Measurements from ENCODE around the gene NSMF. TPM values are rescaled to one million over a fixed set of nuclear protein-coding genes. Genes with fewer than 3 reads are reported as not detected.
A peak's percentile ranks its signal among the peaks of the same experiment; 100 is the strongest.

Gene NSMF
- total and polyA plus RNA-seq, 10 of the 15 experiments (the other 5 are each of a cell fraction or from before 2014, with no cell fraction given): 0.13 to 44.3 (median 13.4) TPM

DNA sequence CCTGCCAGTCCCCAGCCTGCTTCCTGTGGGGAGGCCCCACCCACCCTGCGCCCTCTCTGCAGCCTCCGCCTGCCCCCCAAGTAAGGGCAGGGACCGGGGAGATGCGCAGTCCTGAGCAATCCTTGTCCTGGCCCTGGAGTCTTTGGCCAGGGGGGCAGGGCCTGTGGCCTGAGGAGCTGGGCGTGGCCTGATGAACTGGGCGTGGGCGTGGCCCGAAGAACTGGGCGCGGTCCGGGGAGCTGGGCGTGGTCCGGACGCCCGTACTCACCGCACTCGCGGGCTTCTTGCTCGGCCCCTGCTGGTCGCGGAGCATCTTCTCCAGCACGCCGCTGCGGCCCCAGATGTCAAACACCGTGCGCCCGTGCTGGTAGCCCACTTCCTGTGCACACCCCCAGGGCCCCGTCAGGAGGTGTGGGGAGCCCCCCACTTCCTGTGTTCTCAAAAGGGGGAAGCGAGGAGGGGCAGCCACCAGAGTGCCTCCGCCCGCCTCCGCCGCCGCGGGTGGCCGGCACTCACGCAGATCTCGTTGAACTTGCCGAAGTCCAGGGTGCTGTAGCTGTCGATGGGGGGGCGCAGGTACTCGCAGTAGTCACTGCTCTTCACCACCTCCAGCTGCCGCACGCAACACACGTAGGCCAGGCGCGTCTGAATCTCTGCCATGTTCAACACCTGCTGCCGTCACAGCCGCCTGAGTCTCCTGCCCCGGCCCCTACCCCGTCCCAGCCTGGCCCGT lies 2.7 kb upstream of the NSMF start (continued):
- TF ChIP-seq PAX8 (IDR thresholded peaks at IDR 0.05): no peak
- peak; percentile 88 for TF ChIP-seq TCF12 (IDR thresholded peaks at IDR 0.05; ENCODE audit: low read depth, low read length)

GRCh38 chr9:137461316-137461662 lies 2.2 kb upstream of the NSMF start:
- WGBS (ENCODE audit: insufficient coverage, insufficient replicate concordance, low lambda C conversion rate, missing lambda C conversion rate): 91% methylated on average over 14 of the region's 21 CpGs
- no peak for DNase-seq (ENCODE audit: low read depth, low spot score)
- POLR2A ChIA-PET: no interaction called here
- peaks cover 9% of the 10 kb centered on the region for H3K79me2 ChIP-seq (ENCODE audit: control insufficient read depth, insufficient read depth, low read length)
- SMC1A ChIA-PET (ENCODE audit: uncharacterized antibody, unreplicated experiment): no interaction called here
- no peak for TF ChIP-seq FOXK2 (IDR thresholded peaks at IDR 0.05)
- no peak for TF ChIP-seq ZZZ3 (IDR thresholded peaks at IDR 0.05; ENCODE audit: control insufficient read depth, insufficient read length, low read depth)
- no peak for TF ChIP-seq KLF5 (IDR thresholded peaks at IDR 0.05; ENCODE audit: partially characterized antibody)
- no peak for TF ChIP-seq SPI1 (IDR thresholded peaks at IDR 0.05; ENCODE audit: borderline replicate concordance, insufficient read depth, low read depth, low read length)
- TF ChIP-seq NFIC (IDR thresholded peaks at IDR 0.05; ENCODE audit: low read depth, low read length): no peak
- TF ChIP-seq TCF3 (IDR thresholded peaks at IDR 0.05; ENCODE audit: borderline replicate concordance, insufficient read depth, low read depth, low read length): no peak
- no peaks in the 10 kb centered on the region for H3K9me3 ChIP-seq (replicated peaks; ENCODE audit: control insufficient read depth, insufficient read depth, low read length)
- no peak overlapping the region for H3K27ac ChIP-seq (ENCODE audit: control insufficient read depth, insufficient read depth)
- RAD21 ChIA-PET (ENCODE audit: unreplicated experiment): no interaction called here
- H3K4me2 ChIP-seq (ENCODE audit: control insufficient read depth, insufficient read depth): peak overlapping the region; percentile 78; the same call in 1 of the 2 replicates
- FAIRE-seq: no peak
- H4K20me1 ChIP-seq (ENCODE audit: control insufficient read depth, insufficient read depth): no peaks in the 10 kb centered on the region
- H3K4me1 ChIP-seq (ENCODE audit: control insufficient read depth, insufficient read depth, low read length): peaks cover 26% of the 10 kb centered on the region
- no peaks in the 10 kb centered on the region for H3K27me3 ChIP-seq (replicated peaks in 1 of 2; ENCODE audit: control insufficient read depth in 2 of 2, insufficient read depth in 2 of 2, low read length in 1 of 2)
- H3K9ac ChIP-seq (ENCODE audit: control insufficient read depth, insufficient read depth, low read length): no peak overlapping the region
- CTCF ChIA-PET: no interaction called here
- in situ Hi-C loops (cut with MboI) (no loop called here), intact Hi-C loops (cut with micrococcal nuclease; ENCODE audit: unreplicated experiment) (loop anchor here (10.0 kb wide), 1 partner anchor 64 kb away; no protein-coding TSS in a partner anchor)
- H3K4me3 ChIP-seq: no peak overlapping the region
- ATAC-seq: no peak
- BruUV-seq (replicated peaks): no TSS peak
- peak overlapping the region; percentile 73 for H2AFZ ChIP-seq (ENCODE audit: control insufficient read depth, low read depth, low read length)
- H3K36me3 ChIP-seq (ENCODE audit: control insufficient read depth in 2 of 2, insufficient read depth in 2 of 2, low read length in 1 of 2): no peaks in the 10 kb centered on the region
